SK-N-MC (cell line): ENCODE measurements around the gene PIGK.

ENCODE experiments used
- EZH2 ChIP-seq: fragments of 200-600 bp; sonication (generic); IDR thresholded peaks from one replicate; pipeline ENCODE4 v1.6.1; 2017; ENCODE audit warnings: antibody characterized with exemption
- POLR2AphosphoS5 ChIP-seq: IDR thresholded peaks from 2 replicates; pipeline ENCODE4 v1.6.1; 2012; ENCODE audit warnings: mild to moderate bottlenecking, low read depth, low read length, borderline replicate concordance

GRCh38 chr1:77048615-77049005 lies 170.6 kb downstream of the PIGK start:
- TF ChIP-seq EZH2 (no peak), POLR2AphosphoS5 (no peak)
